Panc1 (cell line): ENCODE results near the gene CCR1. TPM values are rescaled to one million over a fixed set of nuclear protein-coding genes. Genes with fewer than 3 reads are reported as not detected.

Source experiments
- ATAC-seq: fragments of 200-7000 bp; cut with Tn5 transposase; 2 replicates; pipeline ENCODE4 v1.9.1; 2020; ENCODE audit warnings: mild to moderate bottlenecking, moderate library complexity
- BruUV-seq: library from RNA; stranded (reverse); fragments of 400-500 nt; replicated peaks from 2 replicates; lab custom pipeline; 2021; lab: Mats Ljungman, UMichigan
- CTCF ChIA-PET: fragments of 300-600 bp; sonication (Branson Sonifier 250); formaldehyde crosslinking; loops from one replicate; lab custom pipeline; 2022; ENCODE audit warnings: antibody characterized with exemption; lab: Charles Lee
- POLR2A ChIA-PET: fragments of 300-600 bp; sonication (Branson Sonifier 250); formaldehyde crosslinking; loops from one replicate; lab custom pipeline; 2022; ENCODE audit warnings: antibody characterized with exemption; lab: Charles Lee
- DNase-seq: peaks from one replicate; pipeline ENCODE4 v3.0.0-alpha.2; 2010; ENCODE audit warnings: low read depth, low spot score
- H3K27ac ChIP-seq: 2 replicates; pipeline ENCODE4 v1.5.1; 2011; ENCODE audit warnings: mild to moderate bottlenecking, low read length, inconsistent platforms
- H3K27me3 ChIP-seq: fragments of 200-500 bp; sonication (Bioruptor generic); 2 replicates; pipeline ENCODE4 v1.6.0; 2014; ENCODE audit warnings: low read length, inconsistent platforms; ENCODE audit not compliant: control insufficient read depth, insufficient read depth
- H3K36me3 ChIP-seq: fragments of 200-500 bp; sonication (Bioruptor generic); 2 replicates; pipeline ENCODE4 v1.5.1; 2014; ENCODE audit warnings: inconsistent platforms, mild to moderate bottlenecking, low read length, moderate library complexity; ENCODE audit not compliant: control insufficient read depth, insufficient read depth
- H3K4me1 ChIP-seq: 2 replicates; pipeline ENCODE4 v1.5.1; 2011; ENCODE audit warnings: inconsistent platforms, mild to moderate bottlenecking, low read length, moderate library complexity; ENCODE audit not compliant: control insufficient read depth, insufficient read depth
- H3K4me3 ChIP-seq, 2 experiments: 2 replicates each; pipeline ENCODE4 v1.5.1; 2011 to 2012; ENCODE audit warnings: low read depth in 2 of 2, low read length in 2 of 2, mild to moderate bottlenecking in 2 of 2, inconsistent platforms in 1 of 2, moderate library complexity in 1 of 2
- H3K9me3 ChIP-seq: fragments of 200-500 bp; sonication (Bioruptor generic); 2 replicates; pipeline ENCODE4 v1.5.1; 2014; ENCODE audit warnings: low read depth, mild to moderate bottlenecking, inconsistent platforms, low read length, moderate library complexity; ENCODE audit not compliant: control insufficient read depth, insufficient read depth
- POLR2AphosphoS5 ChIP-seq: IDR thresholded peaks from 2 replicates; pipeline ENCODE4 v1.6.1; 2012; ENCODE audit warnings: mild to moderate bottlenecking, low read depth, low read length, moderate library complexity
- SIN3A ChIP-seq: IDR thresholded peaks from 2 replicates; pipeline ENCODE4 v1.6.1; 2012; ENCODE audit warnings: low read depth, mild to moderate bottlenecking, low read length, moderate library complexity, borderline replicate concordance; ENCODE audit not compliant: insufficient read depth
- TCF7L2 ChIP-seq: IDR thresholded peaks from 2 replicates; pipeline ENCODE4 v1.6.1; 2011; ENCODE audit warnings: mild to moderate bottlenecking, low read depth, low read length, inconsistent platforms
- in situ Hi-C: cut with HindIII; loops from 2 replicates; pipeline ENCODE4 v1.10.0; 2016; ENCODE audit warnings: low sequenced_read_pairs, low pct_unique_long_range_greater_than_20kb
- intact Hi-C: fragments of 100-400 bp; cut with micrococcal nuclease; formaldehyde crosslinking; loops from one replicate; pipeline ENCODE4 v1.10.0; 2022; ENCODE audit not compliant: unreplicated experiment
- total RNA-seq: library from RNA; stranded (reverse); gene quantifications from one replicate; pipeline ENCODE4 v1.2.1, GENCODE V29; 2021; ENCODE audit not compliant: unreplicated experiment
- TF ChIP-seq, protein P1 (sequence below): fragments of 450-650 bp; IDR thresholded peaks from 2 replicates; pipeline ENCODE4 v1.5.1; 2017; ENCODE audit warnings: mild to moderate bottlenecking
- TF ChIP-seq, protein P2 (sequence below), 2 experiments: IDR thresholded peaks; 2 replicates each; pipeline ENCODE4 v1.6.1; 2011 to 2012; ENCODE audit warnings: low read depth in 2 of 2, control low read depth in 1 of 2, low read length in 1 of 2, mild to moderate bottlenecking in 1 of 2, moderate library complexity in 1 of 2; ENCODE audit not compliant: insufficient read depth in 1 of 2

The CCR1 gene
- total RNA-seq, 1 experiment from 2014 or later: not detected

DNA sequence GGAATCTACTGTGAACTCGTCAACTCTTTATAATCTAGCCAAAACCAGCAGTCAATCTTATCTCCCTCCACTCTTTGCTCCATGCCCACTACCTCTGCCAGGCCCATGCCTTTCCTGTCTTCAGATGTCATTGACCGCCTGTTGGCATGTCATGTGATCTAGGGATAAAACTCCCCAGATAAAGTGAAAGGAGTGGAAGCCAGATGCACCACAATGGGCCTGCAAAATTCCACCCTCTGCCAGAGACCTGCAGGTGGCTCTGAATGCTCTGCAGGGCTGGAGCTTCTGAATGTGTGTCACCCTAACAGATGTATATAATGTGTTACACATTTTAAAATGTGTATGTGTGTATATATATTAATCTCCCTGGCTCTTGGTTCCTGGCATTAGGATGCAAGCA lies 31.8 kb upstream of the CCR1 start:
- no peak for ATAC-seq
- CTCF ChIA-PET: no interaction called here

DNA sequence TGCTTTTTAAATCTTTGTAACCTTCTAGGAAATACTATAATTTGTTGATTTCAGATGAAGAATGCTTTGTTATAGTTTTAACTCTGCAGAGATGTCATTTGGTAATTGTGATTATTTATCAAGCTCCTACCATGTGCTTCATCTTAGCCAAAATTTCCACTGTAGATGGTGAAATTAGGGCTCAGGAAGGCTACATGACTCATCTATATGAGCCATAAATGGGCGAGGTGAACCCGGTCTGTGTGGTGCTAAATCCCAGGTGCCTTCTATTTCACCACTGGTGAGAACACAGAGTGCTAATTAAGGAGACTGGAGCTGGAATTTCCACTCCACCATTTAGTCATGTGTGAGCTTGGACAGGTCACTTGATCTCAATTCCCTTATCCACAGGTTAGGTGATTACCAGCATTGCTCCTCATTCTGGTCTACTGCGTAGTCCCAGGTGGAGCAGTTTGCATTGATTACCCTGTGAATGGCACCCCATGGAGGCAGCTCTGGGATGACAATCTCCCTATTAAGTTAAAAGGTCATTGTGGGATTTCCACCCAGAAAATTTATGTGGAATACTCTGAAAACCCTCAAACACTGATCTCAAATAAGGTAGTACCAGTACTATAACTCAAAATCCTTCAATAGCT lies 31.3 kb upstream of the CCR1 start:
- Histone ChIP-seq H3K27ac (no peak overlapping the region), H3K4me3 (no peak overlapping the region), H3K27me3 (peaks cover 3% of the 10 kb centered on the region; the same call in 1 of the 2 replicates), H3K4me1 (no peaks in the 10 kb centered on the region), H3K36me3 (no peaks in the 10 kb centered on the region), H3K9me3 (no peaks in the 10 kb centered on the region)
- intact Hi-C loops (no loop called here), in situ Hi-C loops (no loop called here)
- ChIA-PET CTCF (no interaction called here), POLR2A (no interaction called here)
- no peak for ATAC-seq
- no peak for DNase-seq
- no TSS peak for BruUV-seq
- TF ChIP-seq, protein P1, sequence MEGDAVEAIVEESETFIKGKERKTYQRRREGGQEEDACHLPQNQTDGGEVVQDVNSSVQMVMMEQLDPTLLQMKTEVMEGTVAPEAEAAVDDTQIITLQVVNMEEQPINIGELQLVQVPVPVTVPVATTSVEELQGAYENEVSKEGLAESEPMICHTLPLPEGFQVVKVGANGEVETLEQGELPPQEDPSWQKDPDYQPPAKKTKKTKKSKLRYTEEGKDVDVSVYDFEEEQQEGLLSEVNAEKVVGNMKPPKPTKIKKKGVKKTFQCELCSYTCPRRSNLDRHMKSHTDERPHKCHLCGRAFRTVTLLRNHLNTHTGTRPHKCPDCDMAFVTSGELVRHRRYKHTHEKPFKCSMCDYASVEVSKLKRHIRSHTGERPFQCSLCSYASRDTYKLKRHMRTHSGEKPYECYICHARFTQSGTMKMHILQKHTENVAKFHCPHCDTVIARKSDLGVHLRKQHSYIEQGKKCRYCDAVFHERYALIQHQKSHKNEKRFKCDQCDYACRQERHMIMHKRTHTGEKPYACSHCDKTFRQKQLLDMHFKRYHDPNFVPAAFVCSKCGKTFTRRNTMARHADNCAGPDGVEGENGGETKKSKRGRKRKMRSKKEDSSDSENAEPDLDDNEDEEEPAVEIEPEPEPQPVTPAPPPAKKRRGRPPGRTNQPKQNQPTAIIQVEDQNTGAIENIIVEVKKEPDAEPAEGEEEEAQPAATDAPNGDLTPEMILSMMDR: no peak
- TF ChIP-seq, protein P2, sequence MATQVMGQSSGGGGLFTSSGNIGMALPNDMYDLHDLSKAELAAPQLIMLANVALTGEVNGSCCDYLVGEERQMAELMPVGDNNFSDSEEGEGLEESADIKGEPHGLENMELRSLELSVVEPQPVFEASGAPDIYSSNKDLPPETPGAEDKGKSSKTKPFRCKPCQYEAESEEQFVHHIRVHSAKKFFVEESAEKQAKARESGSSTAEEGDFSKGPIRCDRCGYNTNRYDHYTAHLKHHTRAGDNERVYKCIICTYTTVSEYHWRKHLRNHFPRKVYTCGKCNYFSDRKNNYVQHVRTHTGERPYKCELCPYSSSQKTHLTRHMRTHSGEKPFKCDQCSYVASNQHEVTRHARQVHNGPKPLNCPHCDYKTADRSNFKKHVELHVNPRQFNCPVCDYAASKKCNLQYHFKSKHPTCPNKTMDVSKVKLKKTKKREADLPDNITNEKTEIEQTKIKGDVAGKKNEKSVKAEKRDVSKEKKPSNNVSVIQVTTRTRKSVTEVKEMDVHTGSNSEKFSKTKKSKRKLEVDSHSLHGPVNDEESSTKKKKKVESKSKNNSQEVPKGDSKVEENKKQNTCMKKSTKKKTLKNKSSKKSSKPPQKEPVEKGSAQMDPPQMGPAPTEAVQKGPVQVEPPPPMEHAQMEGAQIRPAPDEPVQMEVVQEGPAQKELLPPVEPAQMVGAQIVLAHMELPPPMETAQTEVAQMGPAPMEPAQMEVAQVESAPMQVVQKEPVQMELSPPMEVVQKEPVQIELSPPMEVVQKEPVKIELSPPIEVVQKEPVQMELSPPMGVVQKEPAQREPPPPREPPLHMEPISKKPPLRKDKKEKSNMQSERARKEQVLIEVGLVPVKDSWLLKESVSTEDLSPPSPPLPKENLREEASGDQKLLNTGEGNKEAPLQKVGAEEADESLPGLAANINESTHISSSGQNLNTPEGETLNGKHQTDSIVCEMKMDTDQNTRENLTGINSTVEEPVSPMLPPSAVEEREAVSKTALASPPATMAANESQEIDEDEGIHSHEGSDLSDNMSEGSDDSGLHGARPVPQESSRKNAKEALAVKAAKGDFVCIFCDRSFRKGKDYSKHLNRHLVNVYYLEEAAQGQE (IDR thresholded peaks at IDR 0.05; ENCODE audit: insufficient read depth in 1 of 2, low read depth in 2 of 2, low read length in 1 of 2): no peak
- TF ChIP-seq TCF7L2 (no peak), POLR2AphosphoS5 (no peak), SIN3A (no peak)

More for the DNA sequence above, 31.8 kb upstream of the CCR1 start:
- intact Hi-C loops (no loop called here), in situ Hi-C loops (no loop called here)
- H3K27me3 ChIP-seq: peaks cover 3% of the 10 kb centered on the region; the same call in 1 of the 2 replicates
- TF ChIP-seq, protein P1: no peak
- no peak for TF ChIP-seq TCF7L2
- no peak for TF ChIP-seq SIN3A
- TF ChIP-seq POLR2AphosphoS5: no peak
- TF ChIP-seq, protein P2 (IDR thresholded peaks at IDR 0.05; ENCODE audit: insufficient read depth in 1 of 2, low read depth in 2 of 2, low read length in 1 of 2): no peak
- POLR2A ChIA-PET: no interaction called here
- no peaks in the 10 kb centered on the region for H3K9me3 ChIP-seq
- H3K27ac ChIP-seq: no peak overlapping the region
- H3K36me3 ChIP-seq: no peaks in the 10 kb centered on the region
- no peak overlapping the region for H3K4me3 ChIP-seq
- DNase-seq: no peak
- no peaks in the 10 kb centered on the region for H3K4me1 ChIP-seq
- BruUV-seq: no TSS peak
